ENCODE results near the gene ADTRP.

- TF ChIP-seq, protein P1, sequence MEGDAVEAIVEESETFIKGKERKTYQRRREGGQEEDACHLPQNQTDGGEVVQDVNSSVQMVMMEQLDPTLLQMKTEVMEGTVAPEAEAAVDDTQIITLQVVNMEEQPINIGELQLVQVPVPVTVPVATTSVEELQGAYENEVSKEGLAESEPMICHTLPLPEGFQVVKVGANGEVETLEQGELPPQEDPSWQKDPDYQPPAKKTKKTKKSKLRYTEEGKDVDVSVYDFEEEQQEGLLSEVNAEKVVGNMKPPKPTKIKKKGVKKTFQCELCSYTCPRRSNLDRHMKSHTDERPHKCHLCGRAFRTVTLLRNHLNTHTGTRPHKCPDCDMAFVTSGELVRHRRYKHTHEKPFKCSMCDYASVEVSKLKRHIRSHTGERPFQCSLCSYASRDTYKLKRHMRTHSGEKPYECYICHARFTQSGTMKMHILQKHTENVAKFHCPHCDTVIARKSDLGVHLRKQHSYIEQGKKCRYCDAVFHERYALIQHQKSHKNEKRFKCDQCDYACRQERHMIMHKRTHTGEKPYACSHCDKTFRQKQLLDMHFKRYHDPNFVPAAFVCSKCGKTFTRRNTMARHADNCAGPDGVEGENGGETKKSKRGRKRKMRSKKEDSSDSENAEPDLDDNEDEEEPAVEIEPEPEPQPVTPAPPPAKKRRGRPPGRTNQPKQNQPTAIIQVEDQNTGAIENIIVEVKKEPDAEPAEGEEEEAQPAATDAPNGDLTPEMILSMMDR (IDR thresholded peaks at IDR 0.05): no peak
- TF ChIP-seq POLR2A (IDR thresholded peaks at IDR 0.05): no peak
These were observed 26.2 kb downstream of the ADTRP start for GRCh38 chr6:11752360-11752759.
